Breast epithelium (tissue), 4 donors: ENCODE results near the gene GPR15LG. TPM values are rescaled to one million over a fixed set of nuclear protein-coding genes. Genes with fewer than 3 reads are reported as not detected.
"Not testable (repeated sequence)": the region's sequence is repeated elsewhere in the genome, so short reads cannot be mapped to it uniquely, and the experiment has no call there.

Experiments
- DNase-seq, 2 donors: peaks; one replicate each; pipeline ENCODE4 v3.0.0-alpha.2; 2019; ENCODE audit warnings: low spot score in 2 of 2
- H3K27ac ChIP-seq, 2 donors: fragments of 200-600 bp; sonication (generic) in 1 of 2; one replicate each; pipeline ENCODE4 v1.5.1; 2016 to 2019; ENCODE audit warnings: mild to moderate bottlenecking in 1 of 2
- H3K27me3 ChIP-seq, 2 donors: fragments of 200-600 bp; sonication (generic) in 1 of 2; one replicate each; pipeline versions ENCODE4 v1.5.1 to v1.6.0; 2017 to 2019; ENCODE audit warnings: control low read depth in 1 of 2, mild to moderate bottlenecking in 1 of 2
- H3K36me3 ChIP-seq: fragments of 200-600 bp; one replicate; pipeline ENCODE4 v1.5.1; 2019
- H3K4me1 ChIP-seq, 2 donors: fragments of 200-600 bp; sonication (generic); one replicate each; pipeline ENCODE4 v1.5.1; 2016 to 2019; ENCODE audit warnings: control low read depth in 1 of 2
- H3K4me3 ChIP-seq, 3 donors: fragments of 200-600 bp; sonication (generic); 1 replicate in 2 of 3; 2 replicates in 1 of 3; pipeline ENCODE4 v1.5.1; 2016 to 2019; ENCODE audit warnings: mild to moderate bottlenecking in 3 of 3, moderate library complexity in 2 of 3
- H3K9me3 ChIP-seq, 2 donors: fragments of 200-600 bp; sonication (generic) in 1 of 2; one replicate each; pipeline ENCODE4 v1.5.1; 2016 to 2019; ENCODE audit warnings: control low read depth in 1 of 2
- CTCF ChIP-seq, 3 donors: fragments of 450-650 bp; IDR thresholded peaks; one replicate each; pipeline ENCODE4 v1.5.1; 2016 to 2017; ENCODE audit warnings: antibody characterized with exemption in 3 of 3, mild to moderate bottlenecking in 3 of 3, moderate library complexity in 3 of 3
- POLR2A ChIP-seq: fragments of 450-650 bp; IDR thresholded peaks from one replicate; pipeline ENCODE4 v1.6.1; 2016; ENCODE audit warnings: antibody characterized with exemption, mild to moderate bottlenecking, moderate library complexity
- POLR2AphosphoS5 ChIP-seq, 3 donors: sonication (generic); formaldehyde crosslinking; IDR thresholded peaks; one replicate each; pipeline ENCODE4 v1.6.1; 2017; ENCODE audit warnings: antibody characterized with exemption in 3 of 3
- intact Hi-C: fragments of 100-400 bp; cut with DNase I; formaldehyde crosslinking; loops from one replicate; pipeline ENCODE4 v1.15.1; 2023; ENCODE audit warnings: low total_unique reads
- total RNA-seq, 3 donors: library from RNA; depleted of rRNA; stranded (reverse); fragments of >200 nt; gene quantifications; one replicate each; pipeline ENCODE4 v1.1.0, GENCODE V29; 2016

Gene GPR15LG
- total RNA-seq, 3 donors from 2014 or later, result 1.3 TPM; not detected in 2

GRCh38 chr10:84139126-84140035, 34.2 kb upstream of the GPR15LG start, which contains the start of gene GHITM:
TSS of gene GHITM (plus strand) at chr10:84139509. CDS start at chr10:84141501, 1,992 bp downstream.
- H3K4me3 ChIP-seq, result peak within 1 kb of the TSS; percentile 98
- H3K9me3 ChIP-seq, result no peaks in the 10 kb centered on the region
- no peaks in the 10 kb centered on the region for H3K27me3 ChIP-seq
- H3K4me1 ChIP-seq, result peaks cover 6 to 15% of the 10 kb centered on the region in 2 donors
- TF ChIP-seq POLR2A, result peak; percentile 87
- peak; percentile 77 to 84 (median 83) for TF ChIP-seq CTCF (IDR thresholded peaks at IDR 0.05)
- TF ChIP-seq POLR2AphosphoS5 (IDR thresholded peaks at IDR 0.05), result peak; percentile 91 to 99 (median 96)
- DNase-seq, result peak; percentile 99
- intact Hi-C loops, result no loop called here
- no peaks in the 10 kb centered on the region for H3K36me3 ChIP-seq
- peak within 1 kb of the TSS; percentile 99 for H3K27ac ChIP-seq

- intact Hi-C loops, result no loop called here
- H3K36me3 ChIP-seq, result no peaks in the 10 kb centered on the region
- H3K27me3 ChIP-seq, result no peaks in the 10 kb centered on the region
- H3K4me1 ChIP-seq, result peaks cover 6 to 15% of the 10 kb centered on the region in 2 donors
- TF ChIP-seq POLR2A, result no peak
- no peak for TF ChIP-seq POLR2AphosphoS5 (IDR thresholded peaks at IDR 0.05)
- no peak for TF ChIP-seq CTCF (IDR thresholded peaks at IDR 0.05)
- H3K9me3 ChIP-seq, result no peaks in the 10 kb centered on the region
- peak in 1 of 2 donors; percentile 23 for DNase-seq
- peak overlapping the region; percentile 99 for H3K27ac ChIP-seq
- H3K4me3 ChIP-seq, result peak overlapping the region; percentile 98
Observed at GRCh38 chr10:84140036-84140379, 33.6 kb upstream of the GPR15LG start.

- Histone ChIP-seq H3K27ac (no peak overlapping the region), H3K36me3 (peaks cover 24% of the 10 kb centered on the region), H3K4me3 (no peak overlapping the region), H3K4me1 (no peaks in the 10 kb centered on the region), H3K9me3 (no peaks in the 10 kb centered on the region), H3K27me3 (no peaks in the 10 kb centered on the region)
- no peak for TF ChIP-seq POLR2A
- no peak for TF ChIP-seq CTCF (IDR thresholded peaks at IDR 0.05)
- TF ChIP-seq POLR2AphosphoS5 (IDR thresholded peaks at IDR 0.05), result no peak
- no peak for DNase-seq
- intact Hi-C loops, result no loop called here
Observed at GRCh38 chr10:84147347-84147746, 26.3 kb upstream of the GPR15LG start.

GRCh38 chr10:84148006-84148597, 25.5 kb upstream of the GPR15LG start:
- peak in 2 of 3 donors; percentile 34 to 54 for TF ChIP-seq CTCF (IDR thresholded peaks at IDR 0.05)
- peaks cover 24% of the 10 kb centered on the region for H3K36me3 ChIP-seq
- H3K27ac ChIP-seq, H3K4me3 ChIP-seq, intact Hi-C loops, DNase-seq, H3K27me3 ChIP-seq, H3K9me3 ChIP-seq, H3K4me1 ChIP-seq: not testable (repeated sequence)

GRCh38 chr10:84149854-84150253, 23.7 kb upstream of the GPR15LG start:
- Histone ChIP-seq H3K4me1 (no peaks in the 10 kb centered on the region), H3K36me3 (peaks cover 24% of the 10 kb centered on the region), H3K4me3 (no peak overlapping the region), H3K27me3 (no peaks in the 10 kb centered on the region), H3K9me3 (no peaks in the 10 kb centered on the region), H3K27ac (no peak overlapping the region)
- no peak for DNase-seq
- no peak for TF ChIP-seq POLR2AphosphoS5 (IDR thresholded peaks at IDR 0.05)
- no peak for TF ChIP-seq CTCF (IDR thresholded peaks at IDR 0.05)
- TF ChIP-seq POLR2A, result no peak
- intact Hi-C loops, result no loop called here
